WERI-Rb-1 (cell line): ENCODE measurements around the gene KDM8.

ENCODE experiments used
- DNase-seq: peaks from one replicate; pipeline ENCODE4 v3.0.0-alpha.2; 2020
- H3K27ac ChIP-seq: fragments of 250-450 bp; sonication (Bioruptor Pico); 2 replicates; pipeline ENCODE4 v1.5.1; 2020; ENCODE audit warnings: mild to moderate bottlenecking, moderate library complexity
- H3K27me3 ChIP-seq: fragments of 250-450 bp; sonication (Bioruptor Pico); 2 replicates; pipeline ENCODE4 v1.5.1; 2021; ENCODE audit warnings: mild to moderate bottlenecking, low read depth, moderate library complexity; ENCODE audit not compliant: insufficient read depth, severe bottlenecking
- H3K36me3 ChIP-seq: fragments of 250-450 bp; sonication (Bioruptor Pico); 2 replicates; pipeline ENCODE4 v1.5.1; 2020; ENCODE audit warnings: mild to moderate bottlenecking, moderate library complexity
- H3K4me3 ChIP-seq: 2 replicates; pipeline ENCODE4 v1.5.1; 2011; ENCODE audit warnings: low read depth, mild to moderate bottlenecking, control low read depth, low read length
- H3K9me3 ChIP-seq: fragments of 250-450 bp; sonication (Bioruptor Pico); 2 replicates; pipeline ENCODE4 v1.5.1; 2021; ENCODE audit warnings: mild to moderate bottlenecking, moderate library complexity; ENCODE audit not compliant: severe bottlenecking
- CTCF ChIP-seq: IDR thresholded peaks from 2 replicates; pipeline ENCODE4 v1.5.1; 2011; ENCODE audit warnings: low read depth, mild to moderate bottlenecking, control low read depth, inconsistent platforms, low read length

KDM8 gene

GRCh38 chr16:27203507-27204311 lies at the start of gene KDM8:
KDM8 (plus strand) TSS chr16:27203526; CDS start chr16:27210124, 6,598 bp downstream.
- Histone ChIP-seq H3K9me3 (no peaks in the 10 kb centered on the region), H3K36me3 (no peaks in the 10 kb centered on the region), H3K27ac (peak within 1 kb of the TSS; percentile 97), H3K4me3 (peak within 1 kb of the TSS; percentile 72), H3K27me3 (no peaks in the 10 kb centered on the region)
- DNase-seq = peak; percentile 99
- TF ChIP-seq CTCF = no peak

GRCh38 chr16:27154705-27155521 lies 48.4 kb upstream of the KDM8 start:
- DNase-seq = peak; percentile 68
- H3K27me3 ChIP-seq = no peaks in the 10 kb centered on the region
- no peaks in the 10 kb centered on the region for H3K36me3 ChIP-seq
- TF ChIP-seq CTCF = peak; percentile 94
- no peak overlapping the region for H3K4me3 ChIP-seq
- no peak overlapping the region for H3K27ac ChIP-seq
- no peaks in the 10 kb centered on the region for H3K9me3 ChIP-seq

- Histone ChIP-seq H3K27ac (no peak overlapping the region), H3K9me3 (no peaks in the 10 kb centered on the region), H3K4me3 (no peak overlapping the region), H3K27me3 (no peaks in the 10 kb centered on the region), H3K36me3 (no peaks in the 10 kb centered on the region)
- no peak for DNase-seq
- TF ChIP-seq CTCF = no peak
These were observed 46.7 kb upstream of the KDM8 start for GRCh38 chr16:27156579-27156978.

GRCh38 chr16:27161398-27161797 lies 41.9 kb upstream of the KDM8 start:
- peaks cover 18% of the 10 kb centered on the region for H3K9me3 ChIP-seq
- no peaks in the 10 kb centered on the region for H3K27me3 ChIP-seq
- DNase-seq = no peak
- no peaks in the 10 kb centered on the region for H3K36me3 ChIP-seq
- TF ChIP-seq CTCF = no peak
- H3K27ac ChIP-seq = no peak overlapping the region
- no peak overlapping the region for H3K4me3 ChIP-seq

GRCh38 chr16:27164352-27164751 lies 39.0 kb upstream of the KDM8 start:
- Histone ChIP-seq H3K27me3 (no peaks in the 10 kb centered on the region), H3K27ac (no peak overlapping the region), H3K4me3 (no peak overlapping the region), H3K36me3 (no peaks in the 10 kb centered on the region), H3K9me3 (peaks cover 18% of the 10 kb centered on the region)
- TF ChIP-seq CTCF = no peak
- no peak for DNase-seq
